ENCODE measurements around the gene LRP2.
"Not testable (repeated sequence)": the region's sequence is repeated elsewhere in the genome, so short reads cannot be mapped to it uniquely, and the experiment has no call there.

The LRP2 gene

DNA sequence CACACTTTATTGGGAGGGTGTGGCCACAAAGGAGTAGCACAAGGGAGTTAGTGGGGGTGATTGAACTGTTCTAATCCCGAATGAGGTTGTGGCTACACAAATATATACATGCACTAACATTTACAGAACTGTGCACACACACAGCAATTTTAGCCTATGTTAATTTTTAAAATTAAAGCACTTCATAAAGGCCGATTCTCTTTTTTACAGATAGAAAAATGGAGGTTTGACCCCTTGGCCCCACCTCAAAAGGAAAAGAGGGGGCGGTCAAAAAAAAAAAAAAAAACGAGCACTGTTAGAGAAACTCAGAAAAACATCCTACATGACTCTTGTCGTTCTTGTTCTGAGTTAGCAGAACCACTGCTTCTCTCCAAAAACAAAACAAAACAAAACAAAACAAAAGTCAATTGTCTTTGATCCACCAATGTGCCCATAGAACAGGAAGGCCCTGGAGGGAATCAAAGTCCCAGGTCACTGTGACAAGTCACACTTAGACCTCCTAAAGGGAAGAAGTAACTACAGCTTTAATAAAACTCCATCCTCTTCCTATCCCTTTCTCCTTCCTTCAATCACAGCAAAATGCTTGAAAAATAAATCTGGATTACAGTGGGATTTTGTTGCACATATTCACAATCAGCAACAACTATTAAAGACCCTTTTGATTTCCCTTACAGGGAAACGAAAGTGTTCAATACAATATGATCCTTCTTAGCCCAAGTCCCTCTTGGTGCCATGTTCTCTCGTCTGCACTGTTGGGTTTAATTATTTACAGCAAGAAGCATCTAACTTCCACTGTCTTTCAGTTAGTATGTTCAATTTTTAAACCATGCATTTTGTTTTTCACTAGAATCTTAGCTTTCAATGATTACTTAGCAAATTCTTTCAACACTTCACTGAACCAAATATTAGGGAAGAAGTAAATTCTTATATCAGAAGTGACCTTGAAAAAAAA, 16.6 kb downstream of the LRP2 start:
- no peak for DNase-seq

DNA sequence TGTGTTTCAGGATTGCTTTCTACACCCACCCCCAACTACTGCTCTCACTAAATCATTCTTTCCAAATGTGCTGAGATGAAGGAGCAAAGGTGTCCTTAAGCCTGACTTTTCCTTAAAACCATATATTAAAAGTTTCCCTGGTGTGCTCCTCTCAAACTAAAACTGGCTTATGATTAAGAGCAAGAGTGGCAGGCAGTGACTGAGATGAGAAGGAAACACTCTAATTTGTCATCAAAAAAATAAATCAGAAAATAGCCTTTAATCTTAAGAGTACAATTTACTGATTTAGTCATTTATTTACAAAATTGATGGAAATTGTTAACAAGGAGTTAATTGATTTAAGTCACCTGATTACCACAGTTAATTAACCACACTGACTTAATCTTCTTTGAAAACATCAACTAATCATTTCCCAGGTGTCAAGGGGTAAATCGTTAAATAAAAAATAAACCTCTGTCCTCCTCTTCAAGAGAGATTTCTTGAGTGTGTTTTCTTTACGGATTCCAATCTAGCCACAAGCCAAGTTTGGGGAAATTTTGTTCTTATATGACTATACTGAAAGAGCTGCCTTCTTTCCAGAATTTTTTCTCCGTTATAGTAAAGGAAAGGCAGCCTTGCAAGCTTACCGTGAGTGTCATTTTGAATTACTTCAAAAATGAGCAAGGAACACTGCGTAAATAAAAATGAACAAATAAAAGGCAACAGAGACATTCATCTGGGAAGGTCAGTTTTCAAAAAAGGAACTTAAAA, 17.4 kb downstream of the LRP2 start:
- no peak for DNase-seq

- no peak for DNase-seq
These were observed 19.1 kb downstream of the LRP2 start for GRCh38 chr2:169343202-169343601.

DNA sequence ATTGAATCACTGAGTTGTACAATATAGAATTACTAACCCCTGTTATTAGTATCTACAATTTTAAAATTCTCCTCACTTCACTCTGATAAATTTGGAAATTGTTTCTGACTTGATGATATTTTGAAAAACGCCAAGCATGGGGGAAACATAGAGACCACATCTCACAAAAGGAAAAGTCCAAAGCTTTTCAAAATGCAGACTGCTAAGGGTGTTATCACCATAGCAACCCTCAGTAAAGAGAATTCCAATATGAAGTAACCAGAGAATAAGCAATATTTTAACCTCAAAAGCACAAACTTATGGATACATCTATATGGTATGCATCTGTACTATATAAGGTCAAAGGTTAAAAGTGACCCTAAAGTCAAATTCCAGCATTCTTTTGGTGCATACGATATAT, 22.7 kb downstream of the LRP2 start:
- DNase-seq: no peak

DNA sequence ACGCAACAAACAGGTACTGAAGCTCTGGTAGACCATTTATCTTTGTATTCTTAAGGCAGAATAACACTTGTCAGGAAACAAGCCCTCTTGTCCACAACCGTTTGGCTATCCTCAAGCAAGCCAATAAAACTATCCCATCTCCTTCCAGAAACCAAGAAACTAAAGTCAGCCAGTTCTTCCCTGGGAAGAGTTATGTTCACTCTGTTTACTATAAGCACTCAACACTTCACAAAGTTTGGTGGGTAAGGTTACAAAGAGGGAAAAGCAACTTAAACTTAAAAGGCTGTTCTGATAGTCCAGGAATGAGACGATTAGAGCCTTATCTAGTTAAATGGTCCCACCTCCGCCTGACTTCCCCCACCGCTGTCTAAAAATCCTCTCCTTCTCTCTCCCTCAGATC, 25.6 kb downstream of the LRP2 start:
- DNase-seq: no peak

- no peak for DNase-seq
These were observed 31.7 kb downstream of the LRP2 start for GRCh38 chr2:169330555-169331198.

GRCh38 chr2:169329688-169330554, 32.4 kb downstream of the LRP2 start:
- DNase-seq: peak; percentile 79

- DNase-seq: no peak
These were observed 33.5 kb downstream of the LRP2 start for GRCh38 chr2:169328785-169329184.

DNA sequence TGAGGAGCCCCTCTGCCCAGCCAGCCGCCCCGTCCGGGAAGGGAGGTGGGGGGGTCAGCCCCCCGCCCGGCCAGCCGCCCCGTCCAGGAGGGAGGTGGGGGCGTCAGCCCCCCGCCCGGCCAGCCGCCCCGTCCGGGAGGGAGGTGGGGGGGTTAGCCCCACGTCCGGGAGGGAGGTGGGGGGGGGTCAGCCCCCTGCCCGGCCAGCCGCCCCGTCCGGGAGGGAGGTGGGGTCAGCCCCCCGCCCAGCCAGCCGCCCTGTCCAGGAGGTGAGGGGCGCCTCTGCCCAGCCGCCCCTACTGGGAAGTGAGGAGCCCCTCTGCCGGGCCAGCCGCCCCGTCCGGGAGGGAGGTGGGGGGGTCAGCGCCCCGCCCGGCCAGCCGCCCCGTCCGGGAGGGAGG, 34.5 kb downstream of the LRP2 start:
- not testable (repeated sequence) for DNase-seq

DNA sequence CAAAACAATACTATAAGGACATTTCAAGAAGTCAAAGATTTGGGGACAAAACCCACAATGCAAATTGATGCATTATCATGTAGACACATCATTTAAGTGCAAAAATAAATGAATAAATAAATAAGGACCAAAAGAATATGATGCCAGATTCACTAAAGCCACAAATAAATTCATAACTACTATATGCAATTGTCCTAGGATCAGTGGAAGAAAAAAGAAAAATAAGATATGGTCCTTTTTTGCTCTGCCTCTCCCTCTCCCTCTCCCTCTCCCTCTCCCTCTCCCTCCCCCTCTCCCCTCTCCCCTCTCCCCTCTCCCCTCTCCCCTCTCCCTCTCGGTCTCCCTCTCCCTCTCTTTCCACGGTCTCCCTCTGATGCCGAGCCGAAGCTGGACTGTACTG, 36.4 kb downstream of the LRP2 start:
- DNase-seq: not testable (repeated sequence)

GRCh38 chr2:169324581-169325260, 37.6 kb downstream of the LRP2 start:
- DNase-seq: no peak

GRCh38 chr2:169323841-169324240, 38.5 kb downstream of the LRP2 start:
- DNase-seq: no peak

DNA sequence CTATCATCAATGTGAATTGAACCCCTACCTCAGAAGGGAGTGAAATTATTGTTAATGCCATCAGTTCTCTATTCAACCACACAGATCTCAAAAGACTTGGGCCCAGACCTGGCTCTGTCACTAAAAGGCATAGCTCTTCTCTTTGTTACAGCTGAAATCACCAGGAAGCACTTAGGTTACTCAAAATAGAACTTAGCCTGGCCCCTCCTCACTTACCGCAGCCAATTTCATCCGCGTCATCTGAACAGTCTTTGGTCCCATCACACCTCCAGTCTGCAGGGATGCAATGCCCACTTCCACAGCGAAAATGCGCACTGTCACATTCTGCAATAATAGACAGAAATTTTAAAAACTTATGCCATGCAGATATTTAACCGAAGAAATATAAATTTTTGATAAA, 41.8 kb downstream of the LRP2 start:
- no peak for DNase-seq

GRCh38 chr2:169315357-169315756, 47.0 kb downstream of the LRP2 start:
- no peak for DNase-seq

DNA sequence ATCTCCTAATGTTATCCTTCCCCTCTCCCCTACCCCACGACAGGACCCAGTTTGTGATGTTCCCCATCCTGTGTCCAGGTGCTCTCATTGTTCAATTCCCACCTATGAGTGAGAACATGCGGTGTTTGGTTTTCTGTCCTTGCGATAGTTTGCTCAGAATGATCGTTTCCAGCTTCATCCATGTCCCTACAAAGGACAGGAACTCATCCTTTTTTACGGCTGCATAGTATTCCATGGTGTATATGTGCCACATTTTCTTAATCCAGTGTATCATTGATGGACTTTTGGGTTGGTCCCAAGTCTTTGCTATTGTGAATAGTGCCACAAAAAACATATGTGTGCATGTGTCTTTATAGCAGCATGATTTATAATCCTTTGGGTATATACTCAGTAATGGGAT, 54.0 kb downstream of the LRP2 start:
- not testable (repeated sequence) for DNase-seq

GRCh38 chr2:169304689-169305088, 57.6 kb downstream of the LRP2 start:
- DNase-seq: not testable (repeated sequence)

DNA sequence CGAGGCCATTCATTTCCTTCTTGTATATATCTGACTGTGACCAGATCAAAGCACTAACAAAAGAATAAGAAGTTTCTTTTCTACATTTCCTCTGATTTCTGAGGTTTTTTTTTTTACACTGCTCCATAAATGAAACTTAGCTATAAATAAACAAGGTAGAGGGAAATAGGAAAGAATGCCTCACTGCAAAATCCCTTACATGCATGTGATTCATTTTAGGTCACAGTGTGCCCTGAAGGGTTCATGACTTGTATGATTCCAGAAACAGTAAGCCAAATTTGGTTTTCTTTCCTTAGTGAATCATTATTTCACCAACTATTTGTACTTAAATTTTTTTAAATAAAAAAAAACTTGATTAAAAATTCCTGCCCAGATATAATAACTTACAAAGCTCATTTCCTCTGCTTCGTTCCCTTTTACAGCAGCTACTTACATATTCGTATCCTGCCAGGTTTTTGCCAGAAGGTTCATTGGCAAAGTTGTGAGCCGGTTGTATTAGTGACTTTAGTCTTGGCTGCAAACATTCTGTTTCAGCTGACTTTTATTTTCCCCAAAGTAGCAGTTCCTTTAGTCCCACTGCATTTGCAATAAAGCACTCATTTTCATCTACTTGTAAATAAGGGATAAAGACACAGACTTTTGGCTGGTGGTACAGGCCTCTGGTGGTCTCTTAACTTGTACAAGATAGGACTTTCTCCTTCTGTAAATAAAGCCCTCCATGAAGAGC, 58.6 kb downstream of the LRP2 start:
- DNase-seq: no peak

- no peak for DNase-seq
These were observed 60.0 kb downstream of the LRP2 start for GRCh38 chr2:169302364-169302763.

- no peak for DNase-seq
These were observed 60.6 kb downstream of the LRP2 start for GRCh38 chr2:169301596-169302335.

Measured in NCI-H774 (cell line).